SK-N-MC (cell line): ENCODE measurements around the gene PCDHGA2.
"Not testable (repeated sequence)": the region's sequence is repeated elsewhere in the genome, so short reads cannot be mapped to it uniquely, and the experiment has no call there.

Source experiments
- DNase-seq: peaks from one replicate; pipeline ENCODE4 v3.0.0-alpha.2; 2011; ENCODE audit warnings: low read depth, low spot score
- H3K27ac ChIP-seq: fragments of 200-600 bp; sonication (generic); 2 replicates; pipeline ENCODE4 v1.5.1; 2016; ENCODE audit warnings: mixed run types
- H3K36me3 ChIP-seq: fragments of 200-600 bp; sonication (generic); 2 replicates; pipeline ENCODE4 v1.6.1; 2017; ENCODE audit warnings: antibody characterized with exemption, low read length, mixed read lengths; ENCODE audit not compliant: insufficient read depth
- H3K4me3 ChIP-seq: fragments of 200-600 bp; sonication (generic); 2 replicates; pipeline ENCODE4 v1.5.1; 2016
- H3K9ac ChIP-seq: fragments of 200-600 bp; sonication (generic); 2 replicates; pipeline ENCODE4 v1.8.0; 2017; ENCODE audit warnings: mixed run types, mixed read lengths; ENCODE audit not compliant: insufficient read length
- H3K9me3 ChIP-seq: fragments of 200-600 bp; sonication (generic); 2 replicates; pipeline ENCODE4 v1.6.1; 2017; ENCODE audit warnings: low read depth, mild to moderate bottlenecking, antibody characterized with exemption, low read length, moderate library complexity, mixed read lengths
- EZH2 ChIP-seq: fragments of 200-600 bp; sonication (generic); IDR thresholded peaks from one replicate; pipeline ENCODE4 v1.6.1; 2017; ENCODE audit warnings: antibody characterized with exemption
- FOXP2 ChIP-seq: optimal IDR thresholded peaks from 2 replicates; pipeline ENCODE3; 2011; ENCODE audit warnings: mild to moderate bottlenecking, moderate library complexity; ENCODE audit not compliant: insufficient read depth; ENCODE audit errors: extremely low read length, control extremely low read depth
- POLR2AphosphoS5 ChIP-seq: IDR thresholded peaks from 2 replicates; pipeline ENCODE4 v1.6.1; 2012; ENCODE audit warnings: mild to moderate bottlenecking, low read depth, low read length, borderline replicate concordance

The PCDHGA2 gene

DNA sequence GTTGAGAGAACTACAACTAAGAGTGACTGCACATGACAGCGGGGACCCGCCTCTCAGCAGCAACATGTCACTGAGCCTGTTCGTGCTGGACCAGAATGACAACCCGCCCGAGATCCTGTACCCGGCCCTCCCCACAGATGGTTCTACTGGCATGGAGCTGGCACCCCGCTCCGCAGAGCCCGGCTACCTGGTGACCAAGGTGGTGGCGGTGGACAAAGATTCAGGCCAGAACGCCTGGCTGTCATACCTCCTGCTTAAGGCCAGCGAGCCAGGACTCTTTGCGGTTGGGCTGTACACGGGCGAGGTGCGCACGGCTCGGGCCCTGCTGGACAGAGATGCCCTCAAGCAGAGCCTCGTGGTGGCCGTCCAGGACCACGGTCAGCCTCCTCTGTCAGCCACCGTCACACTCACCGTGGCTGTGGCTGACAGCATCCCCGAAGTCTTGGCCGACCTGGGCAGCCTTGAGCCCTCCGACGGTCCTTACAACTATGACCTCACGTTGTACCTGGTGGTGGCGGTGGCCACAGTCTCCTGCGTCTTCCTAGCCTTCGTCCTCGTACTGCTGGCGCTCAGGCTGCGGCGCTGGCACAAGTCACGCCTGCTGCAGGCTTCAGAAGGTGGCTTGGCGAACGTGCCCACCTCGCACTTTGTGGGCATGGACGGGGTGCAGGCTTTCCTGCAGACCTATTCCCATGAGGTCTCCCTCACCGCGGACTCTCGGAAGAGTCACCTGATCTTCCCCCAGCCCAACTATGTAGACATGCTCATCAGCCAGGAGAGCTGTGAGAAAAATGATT, 46.1 kb downstream of the PCDHGA2 start:
- Histone ChIP-seq H3K36me3 (no peaks in the 10 kb centered on the region), H3K9ac (no peak overlapping the region), H3K4me3 (no peak overlapping the region), H3K9me3 (no peaks in the 10 kb centered on the region), H3K27ac (no peak overlapping the region)
- TF ChIP-seq FOXP2 (no peak), POLR2AphosphoS5 (no peak), EZH2 (no peak)
- no peak for DNase-seq

DNA sequence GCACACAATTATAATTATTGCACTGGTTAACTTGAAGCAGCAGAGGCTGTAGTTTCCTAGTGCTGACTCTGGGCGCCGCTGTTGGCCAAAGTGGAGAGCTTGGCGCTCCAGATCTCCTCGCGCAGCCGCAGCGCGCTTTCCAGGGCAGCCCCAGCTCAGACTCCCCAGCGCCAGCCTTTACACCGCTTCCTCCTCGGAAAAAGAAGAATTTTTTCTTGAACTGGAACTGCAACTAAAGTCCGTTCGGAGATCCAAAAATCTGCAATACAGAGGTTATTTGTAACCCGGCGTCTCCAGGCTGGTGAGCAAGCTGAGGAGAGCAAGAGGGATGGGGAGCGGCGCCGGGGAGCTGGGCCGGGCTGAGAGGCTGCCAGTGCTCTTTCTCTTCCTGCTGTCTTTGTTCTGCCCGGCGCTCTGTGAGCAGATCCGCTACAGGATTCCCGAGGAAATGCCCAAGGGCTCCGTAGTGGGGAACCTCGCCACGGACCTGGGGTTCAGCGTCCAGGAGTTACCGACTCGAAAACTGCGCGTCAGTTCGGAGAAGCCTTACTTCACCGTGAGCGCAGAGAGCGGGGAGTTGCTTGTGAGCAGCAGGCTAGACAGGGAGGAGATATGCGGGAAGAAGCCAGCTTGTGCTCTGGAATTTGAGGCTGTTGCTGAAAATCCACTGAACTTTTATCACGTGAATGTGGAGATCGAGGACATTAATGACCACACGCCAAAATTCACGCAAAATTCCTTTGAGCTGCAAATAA, 49.2 kb downstream of the PCDHGA2 start, which contains the start of gene PCDHGB4:
PCDHGB4 (plus strand) TSS at position 142 of the 755 bp plus-strand sequence; CDS start at position 329, 187 bp downstream.
- H3K27ac ChIP-seq, H3K9me3 ChIP-seq, DNase-seq, H3K4me3 ChIP-seq, H3K36me3 ChIP-seq, H3K9ac ChIP-seq: not testable (repeated sequence)

DNA sequence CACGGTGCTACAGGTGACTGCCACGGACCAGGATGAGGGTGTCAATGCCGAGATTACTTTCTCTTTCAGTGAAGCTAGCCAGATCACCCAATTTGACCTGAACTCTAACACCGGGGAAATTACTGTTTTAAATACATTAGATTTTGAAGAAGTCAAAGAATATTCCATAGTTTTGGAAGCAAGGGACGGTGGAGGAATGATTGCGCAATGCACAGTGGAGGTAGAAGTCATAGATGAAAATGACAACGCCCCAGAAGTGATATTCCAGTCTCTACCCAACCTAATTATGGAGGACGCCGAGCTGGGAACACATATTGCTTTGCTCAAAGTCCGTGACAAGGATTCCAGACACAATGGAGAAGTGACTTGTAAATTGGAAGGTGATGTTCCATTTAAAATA, 50.1 kb downstream of the PCDHGA2 start:
- Histone ChIP-seq H3K9me3 (no peaks in the 10 kb centered on the region), H3K9ac (no peak overlapping the region), H3K36me3 (no peaks in the 10 kb centered on the region), H3K27ac (no peak overlapping the region), H3K4me3 (no peak overlapping the region)
- TF ChIP-seq POLR2AphosphoS5 (no peak), EZH2 (no peak), FOXP2 (no peak)
- DNase-seq = no peak

DNA sequence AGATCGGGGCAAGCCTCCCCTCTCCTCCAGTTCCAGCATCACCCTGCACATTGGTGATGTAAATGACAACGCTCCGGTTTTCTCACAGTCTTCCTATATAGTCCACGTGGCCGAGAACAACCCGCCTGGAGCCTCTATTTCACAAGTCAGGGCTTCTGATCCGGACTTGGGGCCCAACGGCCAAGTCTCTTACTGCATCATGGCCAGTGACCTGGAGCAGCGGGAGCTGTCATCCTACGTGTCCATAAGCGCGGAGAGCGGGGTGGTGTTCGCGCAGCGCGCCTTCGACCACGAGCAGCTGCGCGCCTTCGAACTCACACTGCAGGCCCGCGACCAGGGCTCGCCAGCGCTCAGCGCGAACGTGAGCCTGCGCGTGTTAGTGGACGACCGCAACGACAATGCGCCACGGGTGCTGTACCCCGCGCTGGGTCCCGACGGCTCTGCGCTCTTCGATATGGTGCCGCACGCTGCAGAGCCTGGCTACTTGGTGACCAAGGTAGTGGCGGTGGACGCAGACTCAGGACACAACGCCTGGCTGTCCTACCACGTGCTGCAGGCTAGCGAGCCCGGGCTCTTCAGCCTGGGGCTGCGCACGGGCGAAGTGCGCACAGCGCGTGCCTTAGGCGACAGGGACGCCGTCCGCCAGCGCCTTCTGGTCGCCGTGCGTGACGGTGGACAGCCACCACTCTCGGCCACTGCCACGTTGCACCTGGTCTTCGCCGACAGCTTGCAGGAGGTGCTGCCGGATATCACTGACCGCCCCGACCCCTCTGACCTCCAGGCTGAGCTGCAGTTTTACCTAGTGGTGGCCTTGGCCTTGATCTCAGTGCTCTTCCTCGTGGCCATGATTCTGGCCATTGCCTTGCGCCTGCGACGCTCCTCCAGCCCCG, 50.8 kb downstream of the PCDHGA2 start:
- no peak overlapping the region for H3K4me3 ChIP-seq
- H3K27ac ChIP-seq = no peak overlapping the region
- DNase-seq = no peak
- no peaks in the 10 kb centered on the region for H3K9me3 ChIP-seq
- no peaks in the 10 kb centered on the region for H3K36me3 ChIP-seq
- H3K9ac ChIP-seq = no peak overlapping the region
- TF ChIP-seq POLR2AphosphoS5 (no peak), FOXP2 (no peak), EZH2 (no peak)

DNA sequence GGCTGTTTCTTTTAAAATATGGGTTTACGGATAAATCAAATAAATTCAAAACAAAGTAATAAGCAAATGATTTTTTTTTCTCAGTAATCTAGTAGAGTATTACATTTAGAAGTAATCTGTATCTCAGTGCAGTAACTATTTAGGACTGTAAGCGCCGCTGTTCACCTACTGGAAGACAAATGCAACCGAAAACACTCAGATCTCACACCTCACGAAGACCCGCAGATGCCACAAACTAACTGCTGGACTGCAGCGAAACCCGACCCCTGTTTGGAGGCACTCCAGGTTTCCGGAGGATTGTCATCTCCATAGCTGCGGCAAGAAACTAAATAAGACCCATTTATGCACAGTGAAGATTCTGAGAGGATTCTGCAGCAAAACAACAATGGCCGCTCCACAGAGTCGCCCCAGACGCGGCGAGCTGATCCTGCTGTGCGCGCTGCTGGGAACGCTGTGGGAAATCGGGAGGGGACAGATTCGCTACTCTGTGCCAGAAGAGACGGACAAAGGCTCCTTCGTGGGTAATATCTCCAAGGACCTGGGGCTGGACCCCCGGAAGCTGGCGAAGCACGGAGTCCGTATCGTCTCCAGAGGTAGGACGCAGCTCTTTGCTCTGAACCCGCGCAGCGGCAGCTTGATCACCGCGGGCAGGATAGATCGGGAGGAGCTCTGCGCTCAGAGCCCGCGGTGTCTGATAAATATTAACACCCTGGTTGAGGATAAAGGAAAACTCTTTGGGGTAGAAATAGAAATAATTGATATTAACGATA, 54.1 kb downstream of the PCDHGA2 start, which contains the start of gene PCDHGA8:
PCDHGA8 (plus strand) TSS at position 205 of the 770 bp plus-strand sequence; CDS start at position 386, 181 bp downstream.
- Histone ChIP-seq H3K27ac (no peak within 1 kb of the TSS), H3K9me3 (no peaks in the 10 kb centered on the region), H3K36me3 (no peaks in the 10 kb centered on the region), H3K4me3 (no peak within 1 kb of the TSS), H3K9ac (no peak within 1 kb of the TSS)
- TF ChIP-seq POLR2AphosphoS5 (no peak), EZH2 (no peak), FOXP2 (no peak)
- DNase-seq = no peak
